NCI-H2081 treated with DMSO at 0.1 percent for 48 hours (cell line): Measurements from ENCODE around the gene ZNF526.

Experiments
- DNase-seq: peaks from one replicate; lab custom pipeline; 2025; lab: John Stamatoyannopoulos, UW

The ZNF526 gene

DNA sequence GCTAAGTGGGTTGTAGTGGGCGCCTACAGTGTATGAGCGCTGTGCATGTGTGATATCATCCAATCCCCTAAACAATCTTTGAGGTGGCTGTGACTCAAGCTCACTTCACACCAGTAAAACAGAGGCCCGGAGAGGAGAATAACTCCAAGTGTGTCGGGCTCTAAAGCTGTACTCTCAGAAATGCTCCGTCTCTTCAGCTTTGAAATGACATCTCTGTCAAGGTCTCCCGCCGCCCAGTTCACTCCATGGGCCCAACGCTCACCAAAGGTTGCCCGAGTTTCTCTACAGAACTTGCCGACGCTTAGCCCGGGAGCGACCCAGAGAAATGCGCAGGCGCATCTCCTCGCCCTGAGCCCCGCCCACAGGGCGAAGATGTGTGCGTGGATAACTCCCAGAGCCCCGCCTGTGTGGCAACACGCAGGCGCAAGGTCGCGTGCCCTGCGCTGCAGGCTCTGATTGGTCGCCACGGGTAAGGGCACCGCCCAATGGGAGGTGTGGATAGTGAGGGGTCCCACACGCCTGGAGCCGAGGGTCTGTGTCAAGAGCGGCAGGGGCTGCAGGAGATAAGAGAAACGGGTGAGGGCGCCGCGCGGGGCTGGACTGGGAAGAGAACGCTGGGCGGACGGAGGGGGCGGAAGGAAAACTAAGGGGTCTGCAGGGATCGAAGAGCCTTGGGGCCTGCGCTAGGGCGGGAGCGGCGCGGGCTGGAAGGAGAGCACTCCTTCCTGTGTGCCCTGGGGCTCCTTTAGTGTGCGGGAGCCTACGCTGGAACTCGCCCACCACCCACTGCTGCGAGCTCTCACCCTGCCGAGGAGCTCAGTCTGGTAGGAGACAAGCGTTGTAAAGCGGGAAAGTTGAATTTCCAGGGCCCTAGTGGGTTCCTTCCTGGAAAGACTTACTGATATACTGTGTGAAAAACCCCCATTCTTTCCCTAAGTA is at the start of gene ZNF526:
Gene ZNF526 (plus strand): TSS at position 501 of the 939 bp plus-strand sequence. CDS start 4,092 bp downstream, outside the sequence.
- DNase-seq: peak; percentile 82

DNA sequence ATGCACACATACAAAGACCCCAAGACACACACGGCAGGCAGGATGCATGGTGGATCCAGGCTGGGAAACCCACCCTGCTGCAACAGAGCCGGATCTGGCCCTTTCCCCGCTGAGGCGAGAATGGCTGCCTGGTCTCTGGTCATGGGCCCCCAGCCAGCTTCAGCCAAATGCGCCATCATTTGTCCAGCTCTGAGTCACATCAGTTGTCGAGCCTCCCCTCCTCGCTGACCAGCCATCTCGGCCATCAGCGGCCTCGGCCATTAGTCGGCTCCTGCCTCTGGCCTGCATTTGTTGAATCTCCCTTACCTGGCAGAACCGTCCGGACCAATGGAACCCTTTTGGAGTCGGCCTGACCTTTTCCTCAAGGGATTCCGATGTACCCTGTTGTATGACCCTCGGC is 49.4 kb upstream of the ZNF526 start:
- DNase-seq: no peak

DNA sequence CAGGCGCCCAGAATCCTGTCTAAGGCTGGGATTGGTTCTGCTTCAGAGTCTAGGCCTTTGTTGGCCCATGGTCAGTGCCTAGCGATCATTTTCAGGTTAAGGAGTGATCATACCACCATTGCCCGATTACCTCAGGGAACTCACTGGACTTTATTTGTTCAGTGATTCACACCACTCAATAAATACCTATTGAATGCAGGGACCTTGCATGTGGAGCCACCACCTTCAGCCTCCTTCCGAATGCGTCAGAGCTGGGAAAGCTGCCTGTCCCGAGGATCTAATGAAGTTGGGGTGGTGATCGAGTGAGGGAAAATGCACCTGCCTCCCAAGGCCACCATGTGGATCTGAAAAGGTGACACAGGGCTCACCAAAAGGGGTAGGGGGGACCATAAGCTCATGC is 47.9 kb upstream of the ZNF526 start:
- no peak for DNase-seq

GRCh38 chr19:42173695-42174094 is 46.4 kb upstream of the ZNF526 start:
- no peak for DNase-seq

GRCh38 chr19:42174188-42174587 is 45.9 kb upstream of the ZNF526 start:
- DNase-seq: no peak

DNA sequence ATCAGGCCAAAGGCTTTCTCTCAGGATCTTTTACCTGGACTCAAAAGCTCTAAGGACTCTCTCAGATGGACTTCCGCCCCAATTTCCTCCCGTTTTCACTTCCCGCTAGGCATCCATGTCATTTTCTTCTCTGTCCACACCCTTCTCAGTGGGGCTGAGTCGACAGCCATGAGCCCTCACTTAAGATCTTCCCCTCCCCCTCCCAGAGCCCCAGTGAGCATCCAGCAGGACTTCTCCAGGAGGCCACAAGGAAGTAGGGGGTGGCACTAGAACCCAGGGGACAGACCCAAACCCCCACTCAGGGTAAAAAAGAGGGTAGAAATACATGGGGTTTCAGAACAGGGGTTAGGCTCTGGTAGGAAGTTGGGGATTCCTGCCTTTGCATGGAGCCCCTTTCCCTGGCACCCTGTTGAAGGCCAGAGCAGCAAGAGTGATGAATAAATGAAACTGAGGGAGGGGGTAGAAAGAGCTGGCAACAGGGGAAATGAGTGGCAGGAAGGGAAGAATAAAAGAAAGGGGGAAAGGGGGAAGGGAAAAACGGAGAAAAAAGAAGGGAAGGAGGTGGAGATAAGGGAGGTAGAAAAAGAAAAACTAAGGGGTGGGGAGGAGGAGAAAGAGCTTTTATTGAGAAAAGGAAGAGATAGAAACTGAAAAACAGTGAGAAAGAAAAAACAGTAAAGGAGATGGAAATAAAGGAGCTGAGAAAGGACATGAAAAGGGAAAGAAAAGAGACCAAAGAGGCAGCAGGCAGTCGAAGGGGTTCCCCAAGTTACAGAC is 45.0 kb upstream of the ZNF526 start:
- DNase-seq: no peak

DNA sequence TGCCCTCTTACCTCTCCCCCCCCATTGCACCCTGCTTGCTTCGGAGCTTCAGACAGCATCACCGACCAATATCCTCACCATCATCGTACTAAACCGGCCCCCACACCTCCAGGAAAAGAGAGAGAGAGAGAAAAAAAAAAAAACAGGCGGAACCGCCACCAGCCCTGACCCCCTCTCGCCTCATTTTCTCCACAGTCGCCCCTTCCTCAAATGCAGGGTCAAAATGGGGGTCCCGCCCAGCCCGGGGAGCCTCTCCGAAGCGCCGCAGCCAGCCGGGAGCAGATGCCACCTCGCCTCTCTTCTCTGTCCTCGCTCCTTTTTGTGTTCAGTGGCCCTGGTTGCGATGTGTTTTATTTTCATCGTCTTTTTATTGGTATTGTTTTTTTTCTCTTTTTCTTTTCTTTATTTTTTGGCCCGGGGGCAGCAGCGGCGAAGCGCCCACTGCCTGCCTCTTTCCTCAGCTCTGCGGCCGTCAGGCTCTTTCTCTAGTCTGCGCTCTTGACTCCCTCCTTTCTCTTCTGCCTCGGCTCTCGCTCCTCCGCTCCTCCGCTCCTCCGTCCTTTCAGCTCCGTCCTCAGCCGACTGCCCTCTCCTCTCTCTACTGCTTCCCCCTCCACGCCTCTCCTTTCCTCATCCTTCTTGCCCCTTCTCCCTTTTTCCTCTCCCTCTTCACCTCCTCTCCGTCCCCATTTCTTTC is 44.0 kb upstream of the ZNF526 start:
- no peak for DNase-seq

GRCh38 chr19:42176649-42176989 is 43.5 kb upstream of the ZNF526 start:
- DNase-seq: no peak

DNA sequence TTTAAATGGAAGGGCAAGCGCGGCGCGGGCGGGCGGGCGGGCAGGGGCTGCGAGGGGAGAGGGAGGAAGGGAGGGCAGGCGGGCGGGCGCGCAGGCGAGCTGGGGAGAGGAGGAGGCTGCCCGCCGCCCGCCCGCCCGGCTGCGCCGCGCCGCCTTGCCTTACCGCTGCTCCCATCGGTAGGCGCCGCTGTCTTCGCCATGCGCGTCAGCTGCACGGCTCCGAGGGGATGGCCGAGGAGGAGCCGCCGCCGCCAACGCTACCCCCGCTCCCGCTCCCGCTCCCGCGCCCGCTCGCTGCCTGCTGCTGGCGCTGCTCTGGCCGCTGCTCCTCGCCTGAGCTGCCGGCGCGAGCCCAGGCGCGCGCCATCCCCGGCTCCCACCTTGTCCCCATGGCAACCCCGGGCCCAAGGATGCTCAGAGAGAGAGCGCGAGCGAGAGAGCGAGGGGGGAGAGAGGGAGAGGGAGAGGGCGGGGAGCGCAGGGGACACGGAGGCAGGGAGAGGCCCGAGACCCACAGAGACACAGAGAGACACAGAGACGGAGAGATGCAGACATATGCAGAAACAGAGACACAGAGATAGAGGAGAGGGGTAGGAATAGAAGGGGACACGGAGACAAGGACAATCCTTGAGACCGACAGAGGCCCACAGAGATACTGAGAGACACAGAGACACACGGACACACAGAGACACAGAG is 43.0 kb upstream of the ZNF526 start:
- no peak for DNase-seq

DNA sequence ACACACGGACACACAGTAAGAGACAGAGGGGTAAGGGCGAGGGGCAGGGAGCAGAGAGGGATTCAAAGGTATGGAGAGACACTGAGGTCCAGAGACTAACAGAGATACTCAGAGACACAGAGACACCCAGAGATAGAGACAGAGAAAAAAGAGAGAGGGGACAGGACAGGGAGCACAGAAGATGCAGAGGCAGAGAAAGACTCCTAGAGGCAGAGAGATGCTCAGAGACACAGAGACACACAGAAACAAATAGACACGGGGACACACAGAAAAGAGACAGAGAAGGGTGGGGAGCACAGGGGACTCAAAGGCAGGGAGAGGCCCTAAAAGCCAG is 42.5 kb upstream of the ZNF526 start:
- DNase-seq: no peak

- DNase-seq: no peak
Observed at GRCh38 chr19:42178791-42179674, 41.1 kb upstream of the ZNF526 start.

DNA sequence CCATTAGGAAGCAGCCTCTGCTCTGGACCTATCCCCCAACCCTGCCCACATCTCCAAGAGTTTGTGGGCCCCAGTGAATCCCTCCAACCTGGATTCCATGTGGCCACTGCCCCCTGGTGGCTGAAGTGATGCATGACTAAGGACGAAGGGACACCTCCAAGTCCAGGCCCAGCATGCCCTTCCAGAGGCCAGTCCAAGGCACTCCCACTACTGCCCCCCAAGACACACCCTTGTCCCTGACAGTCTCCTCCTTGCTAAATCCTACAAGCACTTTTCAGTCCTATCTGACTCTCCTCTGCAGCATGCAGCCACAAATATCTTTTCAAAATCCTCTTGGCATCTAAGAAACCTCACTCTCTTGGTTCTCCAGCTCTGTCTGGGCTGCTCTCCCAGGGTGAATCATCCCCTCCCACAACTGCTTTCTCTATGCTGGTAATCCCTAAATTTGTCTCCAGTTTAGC is 35.7 kb upstream of the ZNF526 start:
- DNase-seq: no peak

DNA sequence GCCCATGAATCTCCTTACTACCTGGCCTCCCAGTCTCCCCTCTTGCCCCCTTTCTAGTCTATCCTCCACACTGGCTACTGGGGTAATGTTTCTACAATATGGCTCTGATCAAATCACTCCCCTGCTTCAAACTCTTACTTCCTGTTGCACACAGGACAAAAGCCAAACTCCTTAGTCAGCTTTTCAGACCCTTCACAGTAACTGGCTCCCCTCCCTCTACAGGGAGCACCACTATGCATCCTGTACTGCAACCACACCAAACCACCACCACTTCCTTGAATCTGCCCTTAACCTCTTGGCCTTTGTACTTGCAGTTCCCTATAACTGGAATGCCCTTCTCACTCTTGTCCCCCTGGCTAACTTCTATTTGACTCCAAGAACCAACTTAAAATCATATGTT is 34.8 kb upstream of the ZNF526 start:
- no peak for DNase-seq

- DNase-seq: no peak
Observed at GRCh38 chr19:42188665-42189064, 31.4 kb upstream of the ZNF526 start.

GRCh38 chr19:42189133-42189532 is 31.0 kb upstream of the ZNF526 start:
- no peak for DNase-seq

DNA sequence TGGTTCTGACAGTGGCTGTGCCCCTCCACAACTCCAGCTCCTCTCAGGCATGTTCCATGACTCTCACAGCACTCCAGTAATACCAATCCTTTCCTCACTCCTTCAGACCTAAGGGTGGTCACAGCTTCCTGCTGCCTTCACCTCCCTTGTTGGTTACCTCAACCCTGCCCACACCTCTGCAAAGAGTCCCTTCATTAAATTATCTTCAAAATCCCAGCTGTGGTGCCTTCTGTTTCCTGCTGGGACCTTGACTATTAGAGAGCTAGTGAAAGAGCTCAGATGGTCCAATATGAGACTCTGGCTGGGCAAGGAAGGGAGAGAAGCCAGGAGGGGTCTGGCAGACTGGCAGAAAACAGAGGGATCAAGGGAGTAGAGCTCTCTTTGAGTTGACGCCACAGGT is 28.8 kb upstream of the ZNF526 start:
- DNase-seq: no peak

DNA sequence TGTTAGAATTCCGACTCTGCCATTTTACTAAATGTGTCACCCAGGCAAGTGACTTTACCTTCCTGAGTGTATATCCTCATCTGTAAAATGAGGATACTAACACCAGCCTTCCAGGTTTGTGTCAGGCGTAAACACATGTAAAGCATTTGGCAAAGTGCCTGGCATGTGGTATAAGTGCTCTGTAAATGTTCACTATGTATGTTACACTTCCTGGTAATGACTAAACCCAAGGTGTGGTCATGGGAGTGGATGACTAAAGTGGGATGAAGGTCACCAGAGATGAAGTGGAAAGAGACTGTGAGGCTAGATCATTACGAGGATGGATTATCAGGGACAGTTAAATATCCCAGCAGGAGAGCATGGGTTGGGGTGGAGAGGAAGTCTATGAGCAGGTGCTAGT is 28.3 kb upstream of the ZNF526 start:
- DNase-seq: no peak

DNA sequence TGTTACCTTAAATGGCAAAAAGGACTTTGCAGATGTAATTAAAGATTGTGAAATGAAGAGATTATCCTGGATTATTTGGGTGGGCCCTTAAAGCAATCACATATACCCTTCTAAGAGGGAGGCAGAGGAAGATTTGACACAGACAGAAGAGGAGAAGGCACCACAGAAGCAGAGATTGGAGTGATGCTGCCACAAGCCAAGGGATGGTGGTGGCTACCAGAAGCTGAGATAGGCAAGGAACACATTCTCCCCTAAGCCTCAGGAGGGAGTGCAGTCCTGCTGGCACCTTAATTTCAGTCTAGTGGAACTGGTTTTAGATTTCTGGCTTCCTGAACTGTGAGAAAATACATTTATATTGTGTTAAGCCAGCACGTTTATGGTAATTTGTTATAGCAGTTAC is 26.8 kb upstream of the ZNF526 start:
- DNase-seq: no peak

DNA sequence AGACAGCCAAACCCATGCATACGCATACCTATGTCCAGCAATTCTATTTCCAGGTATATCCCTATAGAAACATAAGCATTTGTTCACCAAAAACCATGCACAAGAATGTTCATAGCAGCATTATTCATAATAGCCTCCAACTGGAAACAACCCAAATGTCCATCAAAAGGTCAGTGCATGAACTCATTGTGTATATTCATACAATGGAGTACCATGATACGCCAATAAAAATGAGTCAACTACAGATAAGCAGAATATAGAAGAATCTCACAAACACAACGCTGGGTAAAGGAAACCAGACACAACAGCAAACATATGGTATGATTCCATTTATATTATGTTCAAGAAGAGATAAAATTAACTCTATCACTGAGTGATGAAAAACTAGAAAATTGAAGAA is 26.4 kb upstream of the ZNF526 start:
- no peak for DNase-seq

DNA sequence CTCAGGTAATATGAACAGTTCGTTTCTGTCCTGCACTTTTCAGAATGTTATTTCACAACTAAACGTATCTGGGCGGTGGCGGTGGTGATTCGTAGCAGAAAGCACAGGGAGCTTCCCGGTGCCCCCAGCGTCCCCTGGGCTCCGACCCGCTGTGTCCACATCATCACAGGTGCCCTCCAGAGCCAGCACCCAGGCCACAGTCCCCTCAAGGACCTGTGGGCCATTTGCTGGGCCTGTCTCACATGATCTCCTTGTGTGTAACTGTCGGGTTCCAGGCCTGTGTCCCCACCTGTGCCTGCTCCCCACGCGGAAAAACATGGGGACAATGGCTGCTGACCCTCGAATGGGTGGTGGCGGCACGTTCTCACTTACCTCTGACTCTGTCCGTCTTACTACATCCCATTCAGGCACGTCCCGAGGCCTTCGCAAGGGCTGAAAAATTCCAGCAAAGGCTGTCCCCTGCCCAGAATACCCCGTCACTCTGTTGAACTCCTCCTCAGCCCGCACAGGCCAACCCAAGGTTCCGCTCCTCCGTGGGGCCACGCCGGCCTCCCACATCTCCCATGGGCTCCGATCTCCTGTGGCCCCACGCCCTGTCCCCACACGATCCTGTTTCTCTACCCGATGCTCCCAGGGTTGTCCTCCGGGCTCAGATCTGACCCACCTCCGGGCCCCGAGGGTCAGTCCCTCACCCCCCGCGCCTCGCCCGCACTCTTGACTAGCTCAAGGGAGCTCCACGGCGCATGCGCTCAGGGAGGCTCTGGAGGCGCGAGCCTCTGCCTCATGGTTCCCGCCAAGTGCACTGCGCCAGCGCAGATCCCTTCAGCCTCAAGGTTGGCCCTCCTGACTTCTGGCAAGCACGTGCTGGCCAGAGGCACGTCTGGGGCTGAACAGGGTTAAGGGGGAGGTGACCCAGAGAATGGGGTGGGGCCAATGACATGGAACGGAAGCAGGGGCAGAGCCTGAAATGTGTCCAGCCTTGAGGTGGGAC is 23.8 kb upstream of the ZNF526 start:
- DNase-seq: no peak
